HEK293 (cell line): ENCODE data around the gene PRKD1.

Experiments used
- CTCF ChIP-seq: fragments of 450-650 bp; formaldehyde crosslinking; IDR thresholded peaks from 2 replicates; pipeline ENCODE4 v1.5.1; 2016; ENCODE audit warnings: missing biosample characterization, missing genetic modification characterization
- PATZ1 ChIP-seq: fragments of 450-650 bp; formaldehyde crosslinking; IDR thresholded peaks from 2 replicates; pipeline ENCODE4 v1.5.1; 2016; ENCODE audit warnings: missing biosample characterization, missing genetic modification characterization
- PRDM2 ChIP-seq: fragments of 450-650 bp; formaldehyde crosslinking; IDR thresholded peaks from 2 replicates; pipeline ENCODE4 v1.5.1; 2016; ENCODE audit warnings: missing biosample characterization, missing genetic modification characterization, borderline replicate concordance
- YY1 ChIP-seq: fragments of 450-650 bp; formaldehyde crosslinking; IDR thresholded peaks from 2 replicates; pipeline ENCODE4 v1.5.1; 2018; ENCODE audit warnings: missing biosample characterization, missing genetic modification characterization
- ZBTB7A ChIP-seq: fragments of 450-650 bp; formaldehyde crosslinking; IDR thresholded peaks from 2 replicates; pipeline ENCODE4 v1.5.1; 2016; ENCODE audit warnings: low read depth, missing biosample characterization, missing genetic modification characterization
- ZNF138 ChIP-seq: fragments of 450-650 bp; formaldehyde crosslinking; IDR thresholded peaks from 2 replicates; pipeline ENCODE4 v1.5.1; 2016; ENCODE audit warnings: missing biosample characterization, missing genetic modification characterization, borderline replicate concordance
- ZNF274 ChIP-seq, 2 experiments: fragments of 200-500 bp in 1 of 2; fragments of 450-650 bp in 1 of 2; sonication (Bioruptor generic) in 1 of 2; formaldehyde crosslinking in 1 of 2; IDR thresholded peaks; 2 replicates each; pipeline versions ENCODE4 v1.5.1 to v1.6.1; 2014 to 2016; ENCODE audit warnings: borderline replicate concordance in 1 of 2, inconsistent platforms in 1 of 2, low read length in 1 of 2, missing biosample characterization in 1 of 2, missing genetic modification characterization in 1 of 2
- ZNF449 ChIP-seq: fragments of 450-650 bp; formaldehyde crosslinking; IDR thresholded peaks from 2 replicates; pipeline ENCODE4 v1.5.1; 2017; ENCODE audit warnings: missing biosample characterization, mild to moderate bottlenecking, missing genetic modification characterization, moderate library complexity
- ZNF48 ChIP-seq: fragments of 450-650 bp; formaldehyde crosslinking; IDR thresholded peaks from 2 replicates; pipeline ENCODE4 v1.5.1; 2016; ENCODE audit warnings: missing biosample characterization, missing genetic modification characterization

GRCh38 chr14:29738056-29738455 lies 189.6 kb downstream of the PRKD1 start:
- TF ChIP-seq ZNF48 (tag by site-specific recombination) (no peak), CTCF (no peak), YY1 (tag by site-specific recombination) (no peak), ZNF138 (no peak), ZBTB7A (tag by site-specific recombination) (no peak), PATZ1 (tag by site-specific recombination) (no peak), ZNF274 (IDR thresholded peaks at IDR 0.05; ENCODE audit: low read length) (no peak), ZNF274 (tag by site-specific recombination; IDR thresholded peaks at IDR 0.05; ENCODE audit: borderline replicate concordance) (no peak), ZNF449 (tag by site-specific recombination) (no peak), PRDM2 (no peak)
